MG63 (cell line): ENCODE data around the gene SPNS3. TPM values are rescaled to one million over a fixed set of nuclear protein-coding genes. Genes with fewer than 3 reads are reported as not detected.

Experiments used
- DNase-seq: peaks from one replicate; pipeline ENCODE4 v3.0.0-alpha.2; 2020
- H3K27me3 ChIP-seq: fragments of 250-450 bp; sonication (Bioruptor Pico); 2 replicates; pipeline ENCODE4 v1.5.1; 2020; ENCODE audit warnings: mild to moderate bottlenecking, moderate library complexity
- H3K36me3 ChIP-seq: fragments of 250-450 bp; sonication (Bioruptor Pico); 2 replicates; pipeline ENCODE4 v1.5.1; 2020; ENCODE audit warnings: mild to moderate bottlenecking, moderate library complexity
- H3K4me3 ChIP-seq: fragments of 250-450 bp; sonication (Bioruptor Pico); 2 replicates; pipeline ENCODE4 v1.5.1; 2020; ENCODE audit warnings: mild to moderate bottlenecking, moderate library complexity
- H3K9me3 ChIP-seq: fragments of 250-450 bp; sonication (Bioruptor Pico); 2 replicates; pipeline ENCODE4 v1.5.1; 2020; ENCODE audit warnings: mild to moderate bottlenecking, moderate library complexity
- total RNA-seq: library from RNA; depleted of rRNA; stranded (reverse); fragments of >200 nt; shearing (Covaris generic); gene quantifications from 2 replicates; pipeline ENCODE4 v1.2.3, GENCODE V29; 2014; ENCODE audit warnings: low replicate concordance

The SPNS3 gene
- total RNA-seq, 1 experiment from 2014 or later = 1.3 TPM

DNA sequence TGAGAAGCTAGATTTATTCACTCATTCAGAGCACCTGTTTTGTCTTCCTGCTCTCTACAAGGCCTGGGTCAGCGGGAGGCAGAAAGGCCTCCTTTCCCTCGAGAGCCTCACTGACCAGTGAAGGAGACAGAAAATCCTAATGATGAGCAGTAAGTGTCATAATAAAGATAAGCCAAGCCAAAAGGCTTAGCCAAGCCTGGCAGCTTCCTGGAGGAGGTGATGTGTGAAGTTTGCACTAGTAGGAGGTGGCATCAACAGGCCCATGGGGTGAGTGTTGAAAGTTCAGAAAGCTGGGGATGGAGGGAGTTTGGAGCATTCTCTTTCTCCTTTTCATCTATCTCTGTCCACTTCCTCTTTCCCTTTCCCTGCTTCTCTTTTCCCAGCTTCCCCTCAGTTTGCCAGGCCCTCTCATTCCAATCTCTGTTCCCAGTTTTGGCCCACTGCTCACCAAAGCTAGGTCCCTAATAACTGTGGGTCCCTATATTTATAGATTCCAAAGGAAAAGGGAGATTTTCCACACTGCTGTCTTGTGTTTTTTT is 16.5 kb upstream of the SPNS3 start:
- H3K27me3 ChIP-seq = no peaks in the 10 kb centered on the region
- no peak for DNase-seq
- no peak overlapping the region for H3K4me3 ChIP-seq
- H3K36me3 ChIP-seq = no peaks in the 10 kb centered on the region
- no peaks in the 10 kb centered on the region for H3K9me3 ChIP-seq

DNA sequence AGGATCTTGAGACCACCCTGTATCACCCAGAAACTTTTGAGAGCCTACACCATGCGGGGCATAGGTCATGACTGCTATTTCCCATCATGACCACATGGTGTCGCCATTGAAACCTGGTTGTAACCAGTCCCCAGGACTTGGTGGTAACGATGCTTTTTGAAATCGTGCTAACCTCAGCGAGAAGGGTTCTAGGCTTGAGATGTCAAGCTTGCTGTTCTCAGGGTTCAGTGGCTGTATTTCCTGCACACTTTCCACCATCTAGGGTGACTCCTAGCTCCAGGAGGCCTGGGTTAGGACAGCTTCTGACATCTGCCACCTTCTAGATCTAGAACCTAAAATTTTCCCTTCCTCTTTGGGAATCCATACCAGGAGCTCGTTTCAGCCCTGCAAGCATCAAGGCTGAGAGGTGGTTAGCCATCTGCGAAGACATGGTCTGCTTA is 13.0 kb upstream of the SPNS3 start:
- DNase-seq = peak; percentile 26
- Histone ChIP-seq H3K27me3 (no peaks in the 10 kb centered on the region), H3K9me3 (no peaks in the 10 kb centered on the region), H3K4me3 (no peak overlapping the region), H3K36me3 (no peaks in the 10 kb centered on the region)

DNA sequence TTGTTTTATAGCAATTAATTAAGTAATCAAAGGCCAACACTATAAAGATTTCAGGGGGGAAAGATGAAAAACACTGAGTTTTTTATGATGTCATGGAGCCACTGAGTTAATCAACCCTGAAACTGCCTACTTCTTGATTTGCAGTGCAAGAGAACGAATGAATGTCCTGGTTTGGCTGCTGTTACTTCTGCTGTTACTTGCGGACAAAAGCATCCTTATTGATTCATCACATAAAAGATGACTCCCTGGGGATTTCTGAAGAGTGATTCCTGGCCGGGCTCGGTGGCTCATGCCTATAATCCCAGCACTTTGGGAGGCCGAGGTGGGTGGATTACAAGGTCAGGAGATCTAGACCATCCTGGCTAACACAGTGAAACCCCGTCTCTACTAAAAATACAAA is 10.9 kb upstream of the SPNS3 start:
- Histone ChIP-seq H3K27me3 (no peaks in the 10 kb centered on the region), H3K36me3 (no peaks in the 10 kb centered on the region), H3K4me3 (no peak overlapping the region), H3K9me3 (no peaks in the 10 kb centered on the region)
- DNase-seq = peak; percentile 19

DNA sequence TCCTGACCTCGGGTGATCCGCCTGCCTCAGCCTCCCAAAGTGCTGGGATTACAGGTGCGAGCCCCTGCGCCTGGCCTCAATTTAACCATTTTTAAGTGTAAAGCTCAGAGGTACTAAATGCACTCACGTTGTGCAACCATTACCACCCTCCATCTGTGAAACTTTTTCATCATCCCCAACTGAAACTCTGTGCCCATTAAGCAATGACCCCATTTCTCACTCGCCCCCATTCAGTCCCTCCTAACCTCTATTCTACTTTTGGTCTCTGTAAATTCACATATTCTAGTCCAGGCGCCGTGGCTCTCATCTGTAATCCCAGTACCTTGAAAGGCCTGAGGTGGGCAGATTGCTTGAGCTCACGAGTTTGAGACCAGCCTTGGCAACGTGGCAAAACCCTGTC is 8.3 kb upstream of the SPNS3 start:
- H3K9me3 ChIP-seq = no peaks in the 10 kb centered on the region
- H3K27me3 ChIP-seq = no peaks in the 10 kb centered on the region
- H3K4me3 ChIP-seq = no peak overlapping the region
- no peaks in the 10 kb centered on the region for H3K36me3 ChIP-seq
- DNase-seq = no peak

DNA sequence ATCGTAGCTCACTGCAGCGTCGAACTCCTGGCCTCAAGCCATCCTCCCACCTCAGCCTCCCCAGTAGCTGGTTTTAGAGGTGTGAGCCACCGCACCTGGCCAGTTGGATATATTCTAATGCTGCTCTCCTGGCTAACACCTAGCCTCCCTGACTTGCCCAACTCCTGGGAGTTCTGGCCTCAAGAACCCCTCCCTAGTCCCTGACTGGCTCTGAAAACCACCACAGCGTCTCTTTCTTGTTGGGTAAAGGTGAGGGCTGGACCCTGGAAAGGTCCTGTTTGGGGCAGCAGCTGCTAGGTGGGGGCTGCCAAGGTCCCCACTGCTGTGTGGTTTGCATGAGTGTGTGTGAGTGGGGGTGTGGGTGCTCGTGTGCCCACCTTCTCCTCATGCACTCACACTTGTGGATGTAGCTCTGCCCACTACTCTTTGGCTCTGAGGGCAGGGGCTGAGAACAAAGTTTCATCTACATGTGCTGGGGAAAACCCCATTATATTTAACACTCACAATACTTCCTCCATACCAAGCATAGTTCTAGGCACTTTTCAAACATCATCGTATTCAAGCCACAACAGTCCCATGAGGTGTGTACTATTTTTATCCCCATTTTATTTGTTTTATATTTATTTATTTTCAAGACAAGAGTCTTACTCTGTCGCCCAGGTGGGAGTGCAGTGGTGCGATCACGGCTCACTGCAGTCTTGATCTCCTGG is 7.1 kb upstream of the SPNS3 start:
- DNase-seq = no peak
- no peaks in the 10 kb centered on the region for H3K9me3 ChIP-seq
- no peak overlapping the region for H3K4me3 ChIP-seq
- H3K36me3 ChIP-seq = no peaks in the 10 kb centered on the region
- no peaks in the 10 kb centered on the region for H3K27me3 ChIP-seq

DNA sequence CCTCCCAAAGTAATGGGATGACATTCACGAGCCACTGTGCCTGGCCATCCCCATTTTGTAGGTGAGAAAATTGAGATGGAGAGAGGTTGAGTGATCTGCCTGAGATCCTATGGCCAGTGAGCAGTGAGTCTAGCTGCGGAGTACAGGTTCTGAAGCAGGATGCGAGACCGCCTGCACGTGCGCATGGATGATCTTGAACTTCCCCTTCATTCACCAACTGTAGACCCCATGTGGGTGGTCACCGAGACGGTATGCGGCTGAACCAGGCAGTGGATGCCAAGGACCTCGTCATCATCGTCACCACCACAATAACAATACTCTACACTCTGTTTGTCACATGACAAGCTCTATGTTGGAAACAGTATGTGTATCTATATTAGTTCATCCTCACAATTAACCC is 6.2 kb upstream of the SPNS3 start:
- no peaks in the 10 kb centered on the region for H3K27me3 ChIP-seq
- no peak for DNase-seq
- H3K9me3 ChIP-seq = no peaks in the 10 kb centered on the region
- H3K36me3 ChIP-seq = no peaks in the 10 kb centered on the region
- no peak overlapping the region for H3K4me3 ChIP-seq

DNA sequence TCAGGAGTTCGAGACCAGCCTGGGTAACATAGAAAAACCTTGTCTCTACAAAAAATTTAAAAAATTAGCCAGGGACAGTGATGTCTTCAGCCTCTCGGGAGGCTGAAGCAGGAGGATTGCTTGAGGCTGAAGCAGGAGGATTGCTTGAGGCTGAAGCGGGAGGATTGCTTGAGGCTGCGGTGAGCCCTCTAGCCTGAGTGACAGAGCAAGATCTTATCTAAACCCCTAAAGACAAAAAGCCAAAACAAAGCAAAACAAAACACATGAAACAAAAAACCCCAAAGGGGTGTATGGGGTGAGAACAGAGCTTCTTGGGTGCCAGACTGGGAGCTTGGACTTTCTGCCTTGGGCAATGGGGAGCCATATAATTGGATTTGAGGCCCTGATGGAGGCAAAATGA is 2.6 kb downstream of the SPNS3 start:
- Histone ChIP-seq H3K27me3 (no peaks in the 10 kb centered on the region), H3K4me3 (no peak overlapping the region)
- no peak for DNase-seq

DNA sequence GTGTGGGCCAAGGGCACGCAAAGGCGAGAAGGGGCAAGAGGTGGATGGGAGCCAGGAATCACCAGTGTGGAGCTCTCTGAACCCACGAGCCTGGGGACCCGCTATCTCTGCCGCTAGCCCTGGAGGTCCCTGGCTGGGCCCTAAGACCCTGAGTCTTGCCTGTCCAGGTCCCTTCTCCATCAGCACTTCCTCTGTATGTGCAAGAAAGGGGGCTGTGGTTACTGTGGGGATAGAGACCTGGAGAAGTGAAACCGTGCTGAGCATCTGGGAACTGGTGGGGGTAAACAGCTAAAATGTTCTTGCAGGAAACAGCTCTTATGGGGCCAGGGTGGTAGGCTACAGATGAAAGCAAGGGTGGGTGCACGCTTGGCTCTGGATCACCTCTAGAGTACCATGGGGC is 3.1 kb downstream of the SPNS3 start:
- H3K9me3 ChIP-seq = no peaks in the 10 kb centered on the region
- no peak overlapping the region for H3K4me3 ChIP-seq
- H3K36me3 ChIP-seq = no peaks in the 10 kb centered on the region
- no peak for DNase-seq
- H3K27me3 ChIP-seq = no peaks in the 10 kb centered on the region

More for the DNA sequence above, 2.6 kb downstream of the SPNS3 start:
- Histone ChIP-seq H3K36me3 (no peaks in the 10 kb centered on the region), H3K9me3 (no peaks in the 10 kb centered on the region)

DNA sequence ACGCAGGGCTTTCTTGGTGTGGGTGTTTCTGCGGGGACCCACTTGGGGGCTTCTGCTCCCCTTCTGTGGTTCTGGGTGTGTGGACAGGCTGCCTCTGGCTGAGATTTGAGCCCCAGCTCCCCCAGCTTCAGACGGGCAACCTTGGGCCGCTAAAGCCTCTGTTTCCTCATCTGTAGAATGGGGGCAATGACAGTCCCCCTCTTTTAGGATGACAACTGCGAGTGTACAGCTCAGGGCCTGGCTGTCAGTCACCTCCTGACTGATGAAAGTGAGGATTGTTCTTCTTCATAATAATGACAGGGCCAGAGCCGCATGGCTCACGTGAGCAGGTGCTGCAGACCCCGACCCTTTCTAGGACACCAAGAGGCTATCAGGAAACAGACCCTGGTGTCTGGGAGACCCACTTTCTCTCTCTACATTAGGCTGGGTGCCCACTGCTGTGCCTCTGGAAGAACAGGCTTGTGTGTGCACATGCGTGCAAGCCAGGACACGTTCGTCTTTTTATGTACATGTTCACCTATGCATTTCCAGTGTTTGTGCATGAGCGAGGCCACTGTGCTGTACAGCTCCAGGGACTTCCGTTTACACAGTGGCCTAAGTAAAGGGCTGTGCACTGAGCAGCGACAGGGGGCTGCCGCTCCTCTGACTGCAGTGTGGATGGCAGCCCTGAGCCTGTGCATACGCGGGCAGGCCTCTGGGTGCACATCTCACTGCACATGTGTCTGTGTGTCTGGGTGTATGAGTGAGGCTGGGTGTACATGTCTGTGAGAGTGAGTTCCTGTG is 4.6 kb downstream of the SPNS3 start:
- Histone ChIP-seq H3K4me3 (no peak overlapping the region), H3K9me3 (no peaks in the 10 kb centered on the region), H3K36me3 (no peaks in the 10 kb centered on the region), H3K27me3 (no peaks in the 10 kb centered on the region)
- DNase-seq = no peak

DNA sequence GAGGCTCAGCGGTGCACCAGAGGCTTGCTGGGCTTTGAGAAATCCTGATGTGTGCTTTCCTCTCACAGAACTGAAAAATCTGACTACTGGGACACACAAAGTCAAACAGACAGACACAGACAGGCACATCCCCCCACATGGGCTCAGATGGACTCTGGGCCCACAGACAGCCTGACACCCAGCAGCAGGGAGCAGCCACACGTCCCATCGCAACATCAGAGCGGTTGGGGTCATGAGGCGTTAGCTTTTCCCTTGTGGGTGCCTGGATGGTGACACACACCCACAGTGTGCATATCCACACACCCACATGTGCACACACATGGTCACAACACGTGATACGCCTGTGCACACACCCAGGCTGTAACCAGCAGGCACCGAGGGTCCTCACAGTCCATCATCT is 6.3 kb downstream of the SPNS3 start:
- no peaks in the 10 kb centered on the region for H3K36me3 ChIP-seq
- no peaks in the 10 kb centered on the region for H3K9me3 ChIP-seq
- no peak overlapping the region for H3K4me3 ChIP-seq
- no peaks in the 10 kb centered on the region for H3K27me3 ChIP-seq
- DNase-seq = no peak

DNA sequence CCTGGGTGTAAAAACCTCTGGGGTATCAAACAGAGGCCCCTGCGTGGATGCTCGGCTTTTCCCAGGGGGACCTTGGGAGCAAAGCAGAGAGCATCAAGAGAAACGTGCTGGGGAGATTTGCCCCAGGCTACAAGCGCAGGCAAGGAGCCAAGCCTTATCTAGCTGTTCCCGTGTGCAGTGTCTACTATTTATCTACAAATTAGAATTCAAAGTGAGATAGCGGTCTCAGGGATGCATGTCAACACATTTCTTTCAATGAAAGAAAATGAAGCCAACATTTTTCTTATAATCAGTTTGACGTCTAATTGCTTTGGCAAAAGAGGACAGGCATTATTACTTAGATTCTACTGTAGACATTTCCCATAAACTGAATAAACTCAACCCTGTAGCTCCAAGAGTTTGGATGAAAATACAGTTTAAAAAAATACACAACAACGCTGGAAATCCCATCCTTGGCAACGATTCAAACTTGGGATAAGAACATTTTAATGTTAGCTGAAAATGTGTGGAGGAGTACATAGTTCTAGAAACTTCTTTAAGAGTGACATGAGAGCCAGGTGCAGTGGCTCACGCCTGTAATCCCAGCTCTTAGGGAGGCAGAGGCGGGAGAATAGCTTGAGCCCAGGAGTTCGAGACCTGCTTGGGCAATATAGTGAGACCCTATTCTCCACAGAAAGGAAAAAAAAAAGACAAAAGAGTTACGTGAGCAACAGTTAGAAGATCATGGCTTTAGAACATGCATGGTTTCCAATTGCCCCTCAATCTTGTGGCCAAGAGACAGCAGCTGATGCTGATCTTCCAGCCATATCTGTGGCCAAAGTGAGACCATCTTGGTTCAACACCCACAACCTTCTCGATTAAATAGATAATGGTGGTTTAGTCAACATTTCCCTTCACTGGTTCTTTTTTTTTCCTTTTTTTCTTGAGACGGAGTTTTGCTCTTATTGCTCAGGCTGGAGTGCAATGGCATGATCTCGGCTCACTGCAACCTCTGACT is 7.2 kb downstream of the SPNS3 start:
- Histone ChIP-seq H3K4me3 (no peak overlapping the region), H3K27me3 (no peaks in the 10 kb centered on the region)
- DNase-seq = no peak

DNA sequence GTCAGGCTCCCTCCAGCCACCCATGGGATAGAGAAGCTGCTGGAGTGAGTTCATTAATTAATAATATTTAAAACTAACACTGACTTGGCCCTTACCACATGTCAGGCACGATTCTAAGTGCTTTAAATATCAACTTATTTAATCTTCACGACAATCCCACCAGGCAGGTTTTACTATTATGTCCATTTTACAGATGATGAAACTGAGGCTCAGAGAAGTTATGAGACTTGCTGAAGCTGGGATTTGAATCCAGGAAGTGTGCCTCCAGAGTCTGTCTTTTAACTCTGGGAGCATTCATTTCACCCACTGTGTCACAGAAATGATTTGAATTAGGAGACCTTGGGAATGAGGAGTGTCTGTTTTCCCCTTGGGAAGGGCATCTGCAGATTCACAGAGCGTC is 8.8 kb downstream of the SPNS3 start:
- DNase-seq = no peak
- H3K36me3 ChIP-seq = no peaks in the 10 kb centered on the region
- no peaks in the 10 kb centered on the region for H3K9me3 ChIP-seq
- H3K27me3 ChIP-seq = no peaks in the 10 kb centered on the region
- H3K4me3 ChIP-seq = no peak overlapping the region

More for the DNA sequence above, 7.2 kb downstream of the SPNS3 start:
- no peaks in the 10 kb centered on the region for H3K36me3 ChIP-seq
- H3K9me3 ChIP-seq = no peaks in the 10 kb centered on the region

DNA sequence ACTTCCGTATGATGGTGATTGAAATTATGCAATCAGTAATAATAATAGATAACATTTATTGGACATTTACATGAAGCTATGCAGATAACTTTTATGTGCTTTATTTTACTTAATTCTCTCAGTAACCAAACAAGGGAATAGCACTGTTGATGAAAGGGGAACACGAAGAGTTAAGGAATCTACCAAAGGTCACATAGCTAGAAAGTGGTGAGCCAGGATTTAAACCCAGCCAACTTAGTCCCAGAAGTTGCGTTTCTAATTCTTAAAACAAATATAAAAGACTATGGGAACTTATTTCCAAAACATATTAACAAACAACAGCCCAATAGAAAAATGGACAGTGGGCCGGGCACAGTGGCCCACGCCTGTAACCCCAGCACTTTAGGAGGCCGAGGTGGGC is 9.7 kb downstream of the SPNS3 start:
- no peak for DNase-seq

DNA sequence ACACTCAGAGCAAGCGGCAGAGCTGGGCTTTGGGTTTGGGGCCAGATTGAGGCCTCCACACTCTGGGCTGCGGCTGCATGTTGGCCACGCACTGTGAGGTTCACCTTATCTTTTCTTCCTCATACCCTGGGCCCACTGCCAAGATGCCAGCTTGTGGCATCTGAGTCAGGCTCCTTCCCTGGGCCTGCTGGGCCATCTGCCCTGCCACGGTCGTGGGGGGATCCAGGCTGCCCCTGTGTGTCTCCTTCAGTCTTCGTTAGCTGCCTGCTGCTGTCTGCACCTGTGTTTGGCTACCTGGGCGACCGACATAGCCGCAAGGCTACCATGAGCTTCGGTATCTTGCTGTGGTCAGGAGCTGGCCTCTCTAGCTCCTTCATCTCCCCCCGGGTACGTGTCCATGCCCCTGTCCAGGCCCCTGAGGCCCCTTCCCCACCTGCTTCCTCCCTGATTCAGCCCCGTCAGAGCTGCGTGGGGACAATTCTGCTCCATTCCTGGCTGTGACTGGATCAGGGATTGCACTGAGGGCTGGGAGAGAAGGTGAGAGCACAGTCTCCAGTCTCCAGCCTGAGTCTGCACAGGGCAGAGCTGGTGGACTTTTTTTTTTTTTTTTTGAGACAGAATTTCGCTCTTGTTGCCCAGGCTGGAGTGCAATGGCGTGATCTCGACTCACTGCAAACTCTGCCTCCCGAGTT is 11.2 kb downstream of the SPNS3 start:
- DNase-seq = peak; percentile 72
- Histone ChIP-seq H3K4me3 (no peak overlapping the region), H3K27me3 (no peaks in the 10 kb centered on the region), H3K9me3 (no peaks in the 10 kb centered on the region), H3K36me3 (no peaks in the 10 kb centered on the region)

More for the DNA sequence above, 9.7 kb downstream of the SPNS3 start:
- Histone ChIP-seq H3K27me3 (no peaks in the 10 kb centered on the region), H3K36me3 (no peaks in the 10 kb centered on the region), H3K9me3 (no peaks in the 10 kb centered on the region), H3K4me3 (no peak overlapping the region)

DNA sequence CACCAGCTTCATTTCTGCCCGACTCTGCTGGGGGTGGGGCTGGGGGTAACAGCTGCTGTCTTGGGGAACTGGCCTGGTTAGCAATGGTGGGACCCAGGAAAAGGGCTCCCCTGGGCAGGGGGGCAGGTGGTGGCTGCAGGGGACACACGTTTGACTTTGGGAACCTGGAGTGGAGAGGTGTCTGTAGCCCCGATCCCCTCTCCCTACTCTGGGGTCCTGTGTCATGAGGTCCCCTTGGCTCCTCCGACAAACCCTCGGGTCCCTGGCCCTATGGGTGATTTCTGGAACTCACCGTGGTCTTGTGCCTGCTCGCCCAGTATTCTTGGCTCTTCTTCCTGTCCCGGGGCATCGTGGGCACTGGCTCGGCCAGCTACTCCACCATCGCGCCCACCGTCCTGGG is 12.0 kb downstream of the SPNS3 start:
- DNase-seq = no peak
- H3K27me3 ChIP-seq = no peaks in the 10 kb centered on the region

More for the DNA sequence above, 12.0 kb downstream of the SPNS3 start:
- Histone ChIP-seq H3K36me3 (no peaks in the 10 kb centered on the region), H3K4me3 (no peak overlapping the region), H3K9me3 (no peaks in the 10 kb centered on the region)
